Neutrophil (primary cell): Measurements from ENCODE around the gene MLNR.

Experiments used
- H3K27ac ChIP-seq: fragments of 200-600 bp; sonication (generic); 2 replicates; pipeline ENCODE4 v1.5.1; 2016; ENCODE audit warnings: mild to moderate bottlenecking, moderate library complexity
- H3K27me3 ChIP-seq: fragments of 200-600 bp; sonication (generic); 2 replicates; pipeline ENCODE4 v1.6.0; 2016; ENCODE audit warnings: mild to moderate bottlenecking
- H3K36me3 ChIP-seq: fragments of 200-600 bp; sonication (generic); 2 replicates; pipeline ENCODE4 v1.5.1; 2017
- H3K4me1 ChIP-seq, 2 experiments: fragments of 200-600 bp in 1 of 2; sonication (generic) in 1 of 2; 1 replicate in 1 of 2; 2 replicates in 1 of 2; pipeline versions ENCODE4 v1.5.1 to v1.6.1; 2013 to 2016; ENCODE audit warnings: low read depth in 1 of 2, low read length in 1 of 2, mild to moderate bottlenecking in 1 of 2, moderate library complexity in 1 of 2; ENCODE audit not compliant: control insufficient read depth in 1 of 2, insufficient read depth in 1 of 2
- H3K4me3 ChIP-seq, 2 experiments: fragments of 200-600 bp in 1 of 2; sonication (generic) in 1 of 2; 1 replicate in 1 of 2; 2 replicates in 1 of 2; pipeline ENCODE4 v1.5.1; 2013 to 2016; ENCODE audit warnings: low read depth in 1 of 2, low read length in 1 of 2, mild to moderate bottlenecking in 1 of 2, moderate library complexity in 1 of 2
- H3K9me3 ChIP-seq: fragments of 200-600 bp; sonication (generic); 2 replicates; pipeline ENCODE4 v1.5.1; 2016
- CTCF ChIP-seq: fragments of 200-600 bp; sonication (generic); IDR thresholded peaks from 2 replicates; pipeline ENCODE4 v1.5.1; 2016; ENCODE audit warnings: antibody characterized with exemption

Gene MLNR

GRCh38 chr13:49262634-49263033, 42.5 kb downstream of the MLNR start:
- Histone ChIP-seq H3K27ac (no peak overlapping the region), H3K27me3 (no peaks in the 10 kb centered on the region), H3K9me3 (no peaks in the 10 kb centered on the region), H3K4me1 (peaks cover 0 to 10% of the 10 kb centered on the region in 2 experiments), H3K4me3 (no peak overlapping the region), H3K36me3 (peaks cover 53% of the 10 kb centered on the region)
- TF ChIP-seq CTCF, result no peak

DNA sequence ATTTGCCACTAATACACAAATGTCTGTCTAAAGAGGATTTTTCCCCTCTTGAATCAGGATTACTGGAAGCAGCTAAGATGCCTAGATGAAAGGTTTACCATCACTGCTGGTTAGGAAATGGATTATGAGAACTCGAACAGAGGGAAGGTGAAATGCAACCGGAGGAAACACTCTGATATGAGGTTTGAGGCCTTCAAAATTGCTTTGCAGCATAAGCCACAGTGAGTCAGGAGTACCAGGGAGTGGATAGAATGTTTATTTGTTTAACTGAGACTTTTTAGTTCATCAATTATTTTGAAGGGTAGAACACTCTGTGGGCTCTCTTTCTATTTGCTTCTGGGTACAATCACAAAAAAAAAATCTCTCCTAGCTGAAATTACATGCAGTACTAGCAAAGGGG, 45.7 kb downstream of the MLNR start:
- Histone ChIP-seq H3K27ac (no peak overlapping the region), H3K27me3 (no peaks in the 10 kb centered on the region), H3K4me1 (no peaks in the 10 kb centered on the region), H3K4me3 (no peak overlapping the region), H3K9me3 (no peaks in the 10 kb centered on the region), H3K36me3 (peaks cover 60% of the 10 kb centered on the region)
- TF ChIP-seq CTCF, result no peak

DNA sequence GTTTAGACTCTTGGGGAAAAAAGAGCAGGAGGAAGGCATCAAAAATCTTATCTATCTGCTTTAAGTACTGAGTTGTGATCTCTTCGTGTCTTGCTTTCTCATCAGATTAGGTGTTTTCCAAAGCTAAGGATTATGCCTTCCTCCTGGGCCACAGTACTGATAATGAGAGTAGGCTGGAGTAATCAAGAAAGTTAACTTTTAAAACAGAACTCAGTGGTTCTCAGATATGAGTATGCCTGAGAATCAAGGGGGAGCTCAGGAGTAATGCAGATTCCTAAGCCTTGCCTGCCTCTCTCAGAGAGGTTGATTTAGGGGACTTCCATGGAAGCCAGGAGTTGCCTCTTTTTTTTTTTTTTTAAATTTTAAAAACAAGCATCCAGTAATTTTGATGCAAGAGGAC, 51.1 kb downstream of the MLNR start:
- no peaks in the 10 kb centered on the region for H3K4me1 ChIP-seq
- TF ChIP-seq CTCF, result no peak

More for the DNA sequence above, 51.1 kb downstream of the MLNR start:
- H3K27ac ChIP-seq, result no peak overlapping the region
- peaks cover 45% of the 10 kb centered on the region for H3K36me3 ChIP-seq
- no peaks in the 10 kb centered on the region for H3K9me3 ChIP-seq
- H3K27me3 ChIP-seq, result no peaks in the 10 kb centered on the region
- H3K4me3 ChIP-seq, result no peak overlapping the region
